CD4-positive, alpha-beta T cell treated with Interleukin-4 for 1 hour (primary cell): ENCODE data around the gene CENPP.

ENCODE experiments used
- DNase-seq, 2 donors: peaks; one replicate each; pipeline ENCODE4 v3.0.0-alpha.2; 2020 to 2022

The CENPP gene

GRCh38 chr9:92315456-92315855 lies 10.3 kb upstream of the CENPP start:
- no peak for DNase-seq

- DNase-seq = no peak
These were observed 1.3 kb upstream of the CENPP start for GRCh38 chr9:92324431-92324830.

- no peak for DNase-seq
These were observed 874 bp upstream of the CENPP start for GRCh38 chr9:92324889-92325268.

- DNase-seq = no peak
These were observed 293 bp downstream of the CENPP start for GRCh38 chr9:92325991-92326500.

- DNase-seq = no peak
These were observed 1.6 kb downstream of the CENPP start for GRCh38 chr9:92327283-92327850.

GRCh38 chr9:92328225-92328624 lies 2.5 kb downstream of the CENPP start:
- DNase-seq = no peak

GRCh38 chr9:92332577-92333281 lies 7.0 kb downstream of the CENPP start:
- no peak for DNase-seq

- no peak for DNase-seq
These were observed 7.5 kb downstream of the CENPP start for GRCh38 chr9:92333282-92333634.

GRCh38 chr9:92341578-92341977 lies 15.8 kb downstream of the CENPP start:
- no peak for DNase-seq

- DNase-seq = no peak
These were observed 17.2 kb downstream of the CENPP start for GRCh38 chr9:92342825-92343488.

GRCh38 chr9:92345582-92345981 lies 19.8 kb downstream of the CENPP start:
- no peak for DNase-seq

- no peak for DNase-seq
These were observed 24.3 kb downstream of the CENPP start for GRCh38 chr9:92349771-92350739.

GRCh38 chr9:92350740-92351133 lies 25.0 kb downstream of the CENPP start:
- no peak for DNase-seq

GRCh38 chr9:92353051-92353450 lies 27.3 kb downstream of the CENPP start:
- DNase-seq = no peak

- DNase-seq = no peak
These were observed 33.7 kb downstream of the CENPP start for GRCh38 chr9:92359394-92359995.

- DNase-seq = no peak
These were observed 34.3 kb downstream of the CENPP start for GRCh38 chr9:92360083-92360482.

GRCh38 chr9:92369075-92369474 lies 43.3 kb downstream of the CENPP start:
- DNase-seq = no peak

- DNase-seq = no peak
These were observed 47.4 kb downstream of the CENPP start for GRCh38 chr9:92373167-92373566.

GRCh38 chr9:92377876-92378275 lies 52.1 kb downstream of the CENPP start:
- DNase-seq = no peak

- peak in 1 of 2 donors; percentile 13 for DNase-seq
These were observed 53.3 kb downstream of the CENPP start for GRCh38 chr9:92378865-92379560.

GRCh38 chr9:92380603-92381002 lies 54.9 kb downstream of the CENPP start:
- no peak for DNase-seq

GRCh38 chr9:92381775-92382174 lies 56.0 kb downstream of the CENPP start:
- no peak for DNase-seq
